Measurements from ENCODE around the gene ARHGDIB.

DNA sequence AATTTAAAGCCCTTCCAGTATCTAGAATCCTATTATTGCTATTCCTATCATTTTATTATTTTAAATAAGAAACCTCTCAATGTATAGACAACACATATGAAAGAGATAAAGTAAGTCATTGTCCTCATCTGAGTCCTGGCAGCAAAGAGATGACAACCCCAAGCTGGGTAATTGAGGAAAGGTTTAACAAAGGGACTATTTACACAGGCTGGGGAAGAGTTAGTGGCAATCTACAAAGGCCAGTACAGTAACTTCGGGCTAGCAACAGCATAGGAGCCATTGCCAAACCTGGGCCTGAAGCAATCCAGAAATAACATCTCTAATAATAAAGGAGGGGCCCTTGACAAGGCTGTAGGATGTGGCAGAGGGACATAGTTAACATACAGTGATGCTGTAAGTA is 22.6 kb upstream of the ARHGDIB start:
- TF ChIP-seq POLR2A (IDR thresholded peaks at IDR 0.05) (no peak), POLR2AphosphoS5 (IDR thresholded peaks at IDR 0.05) (no peak)
- TF ChIP-seq, protein P1, sequence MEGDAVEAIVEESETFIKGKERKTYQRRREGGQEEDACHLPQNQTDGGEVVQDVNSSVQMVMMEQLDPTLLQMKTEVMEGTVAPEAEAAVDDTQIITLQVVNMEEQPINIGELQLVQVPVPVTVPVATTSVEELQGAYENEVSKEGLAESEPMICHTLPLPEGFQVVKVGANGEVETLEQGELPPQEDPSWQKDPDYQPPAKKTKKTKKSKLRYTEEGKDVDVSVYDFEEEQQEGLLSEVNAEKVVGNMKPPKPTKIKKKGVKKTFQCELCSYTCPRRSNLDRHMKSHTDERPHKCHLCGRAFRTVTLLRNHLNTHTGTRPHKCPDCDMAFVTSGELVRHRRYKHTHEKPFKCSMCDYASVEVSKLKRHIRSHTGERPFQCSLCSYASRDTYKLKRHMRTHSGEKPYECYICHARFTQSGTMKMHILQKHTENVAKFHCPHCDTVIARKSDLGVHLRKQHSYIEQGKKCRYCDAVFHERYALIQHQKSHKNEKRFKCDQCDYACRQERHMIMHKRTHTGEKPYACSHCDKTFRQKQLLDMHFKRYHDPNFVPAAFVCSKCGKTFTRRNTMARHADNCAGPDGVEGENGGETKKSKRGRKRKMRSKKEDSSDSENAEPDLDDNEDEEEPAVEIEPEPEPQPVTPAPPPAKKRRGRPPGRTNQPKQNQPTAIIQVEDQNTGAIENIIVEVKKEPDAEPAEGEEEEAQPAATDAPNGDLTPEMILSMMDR (IDR thresholded peaks at IDR 0.05) = no peak

Data from transverse colon (tissue), 4 donors.